ENCODE measurements around the gene ROPN1L.

Gene ROPN1L

DNA sequence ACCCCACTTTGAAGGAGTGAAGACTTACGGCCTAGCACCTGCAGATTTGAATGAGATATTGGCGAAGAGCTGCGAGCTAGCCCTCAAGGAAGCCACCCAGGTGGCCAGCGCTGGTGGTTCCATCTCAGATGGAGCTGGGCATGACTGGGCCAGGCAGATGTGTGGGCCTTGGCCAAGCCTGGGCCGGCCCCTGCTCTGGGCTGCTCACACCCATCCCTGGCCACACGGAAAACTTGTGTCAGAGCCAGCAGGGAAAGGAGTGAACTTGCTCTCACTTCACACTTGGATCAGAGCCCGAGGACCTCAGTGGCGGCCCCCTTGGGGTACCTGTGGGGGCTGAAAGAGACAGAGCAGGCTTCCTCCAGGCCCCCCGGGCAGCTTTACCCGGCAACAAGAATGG is 44.2 kb downstream of the ROPN1L start:
- H3K4me1 ChIP-seq (ENCODE audit: control insufficient read depth, low read length): peaks cover 15% of the 10 kb centered on the region
- H3K27ac ChIP-seq (ENCODE audit: low read depth, low read length): no peak overlapping the region
- no peak overlapping the region for H3K4me3 ChIP-seq (ENCODE audit: low read length)
- H3K9me2 ChIP-seq (replicated peaks; ENCODE audit: control insufficient read depth, low read length): no peaks in the 10 kb centered on the region
- no peaks in the 10 kb centered on the region for H4K20me1 ChIP-seq (ENCODE audit: control insufficient read depth, insufficient read depth, low read depth, low read length)
- TF ChIP-seq, protein P1, sequence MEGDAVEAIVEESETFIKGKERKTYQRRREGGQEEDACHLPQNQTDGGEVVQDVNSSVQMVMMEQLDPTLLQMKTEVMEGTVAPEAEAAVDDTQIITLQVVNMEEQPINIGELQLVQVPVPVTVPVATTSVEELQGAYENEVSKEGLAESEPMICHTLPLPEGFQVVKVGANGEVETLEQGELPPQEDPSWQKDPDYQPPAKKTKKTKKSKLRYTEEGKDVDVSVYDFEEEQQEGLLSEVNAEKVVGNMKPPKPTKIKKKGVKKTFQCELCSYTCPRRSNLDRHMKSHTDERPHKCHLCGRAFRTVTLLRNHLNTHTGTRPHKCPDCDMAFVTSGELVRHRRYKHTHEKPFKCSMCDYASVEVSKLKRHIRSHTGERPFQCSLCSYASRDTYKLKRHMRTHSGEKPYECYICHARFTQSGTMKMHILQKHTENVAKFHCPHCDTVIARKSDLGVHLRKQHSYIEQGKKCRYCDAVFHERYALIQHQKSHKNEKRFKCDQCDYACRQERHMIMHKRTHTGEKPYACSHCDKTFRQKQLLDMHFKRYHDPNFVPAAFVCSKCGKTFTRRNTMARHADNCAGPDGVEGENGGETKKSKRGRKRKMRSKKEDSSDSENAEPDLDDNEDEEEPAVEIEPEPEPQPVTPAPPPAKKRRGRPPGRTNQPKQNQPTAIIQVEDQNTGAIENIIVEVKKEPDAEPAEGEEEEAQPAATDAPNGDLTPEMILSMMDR (IDR thresholded peaks at IDR 0.05; ENCODE audit: low read depth, low read length, poor library complexity, severe bottlenecking): no peak
- TF ChIP-seq EZH2phosphoT487 (IDR thresholded peaks at IDR 0.05; ENCODE audit: borderline replicate concordance, low read length): no peak
- no peaks in the 10 kb centered on the region for H3K9me3 ChIP-seq (ENCODE audit: control insufficient read depth, insufficient read depth, low read length)
- H3K4me2 ChIP-seq (ENCODE audit: low read length): no peak overlapping the region
- no peaks in the 10 kb centered on the region for H3K79me2 ChIP-seq (ENCODE audit: control insufficient read depth, low read length)
- no peaks in the 10 kb centered on the region for H3K36me3 ChIP-seq (ENCODE audit: control insufficient read depth, low read length)
- H3K27me3 ChIP-seq (ENCODE audit: control insufficient read depth, low read length): peaks cover 43% of the 10 kb centered on the region
- H3F3A ChIP-seq (ENCODE audit: control insufficient read depth, insufficient read depth): no peaks in the 10 kb centered on the region

DNA sequence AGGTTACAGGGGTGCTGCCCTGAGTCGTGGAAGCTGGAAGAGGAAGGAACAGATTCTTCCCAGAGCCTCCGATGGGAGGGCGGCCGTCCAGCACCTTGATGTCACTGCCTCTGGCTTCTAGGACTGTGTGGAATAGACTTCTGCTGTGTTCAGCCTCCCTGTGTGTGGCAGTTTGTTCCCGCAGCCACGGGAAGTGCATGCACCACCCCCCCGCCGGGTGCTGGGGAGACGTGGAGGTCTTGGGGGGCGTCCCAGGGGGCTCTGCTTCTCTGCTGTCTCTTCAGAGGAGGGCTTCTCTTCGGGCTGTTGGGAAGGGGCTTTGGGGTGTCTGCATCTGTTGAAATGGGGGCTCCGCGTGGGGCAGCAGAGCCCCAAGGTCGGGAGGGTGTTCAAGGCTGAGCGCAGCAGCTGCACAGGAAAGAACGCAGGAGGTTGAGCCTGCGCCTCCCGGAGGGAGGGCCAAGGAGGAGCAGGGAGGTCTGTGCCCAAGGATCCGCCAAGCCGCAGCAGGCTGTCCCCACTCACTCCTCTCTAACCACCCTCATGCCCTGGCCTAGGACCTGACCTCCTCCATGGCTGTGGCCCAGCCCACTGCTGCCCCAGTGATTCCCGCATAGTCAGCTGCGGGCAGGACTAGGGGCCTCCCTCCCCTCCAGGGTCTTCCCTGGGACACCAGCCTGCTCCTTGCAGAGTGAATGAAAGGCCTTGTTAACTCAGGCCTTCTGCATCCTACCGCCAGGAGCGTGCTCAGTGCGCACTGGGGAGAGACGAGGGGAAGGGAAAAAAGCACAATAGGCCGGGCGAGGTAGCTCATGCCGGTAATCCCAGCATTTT is 45.0 kb downstream of the ROPN1L start:
- TF ChIP-seq, protein P1 (IDR thresholded peaks at IDR 0.05; ENCODE audit: low read depth, low read length, poor library complexity, severe bottlenecking): no peak
- TF ChIP-seq EZH2phosphoT487 (IDR thresholded peaks at IDR 0.05; ENCODE audit: borderline replicate concordance, low read length): no peak
- Histone ChIP-seq H3F3A (ENCODE audit: control insufficient read depth, insufficient read depth) (no peaks in the 10 kb centered on the region), H3K4me3 (ENCODE audit: low read length) (no peak overlapping the region), H3K27me3 (ENCODE audit: control insufficient read depth, low read length) (peaks cover 45% of the 10 kb centered on the region), H3K4me2 (ENCODE audit: low read length) (no peak overlapping the region), H3K27ac (ENCODE audit: low read depth, low read length) (no peak overlapping the region), H4K20me1 (ENCODE audit: control insufficient read depth, insufficient read depth, low read depth, low read length) (no peaks in the 10 kb centered on the region), H3K9me3 (ENCODE audit: control insufficient read depth, insufficient read depth, low read length) (no peaks in the 10 kb centered on the region), H3K9me2 (replicated peaks; ENCODE audit: control insufficient read depth, low read length) (no peaks in the 10 kb centered on the region), H3K79me2 (ENCODE audit: control insufficient read depth, low read length) (no peaks in the 10 kb centered on the region), H3K36me3 (ENCODE audit: control insufficient read depth, low read length) (no peaks in the 10 kb centered on the region), H3K4me1 (ENCODE audit: control insufficient read depth, low read length) (peaks cover 15% of the 10 kb centered on the region)

DNA sequence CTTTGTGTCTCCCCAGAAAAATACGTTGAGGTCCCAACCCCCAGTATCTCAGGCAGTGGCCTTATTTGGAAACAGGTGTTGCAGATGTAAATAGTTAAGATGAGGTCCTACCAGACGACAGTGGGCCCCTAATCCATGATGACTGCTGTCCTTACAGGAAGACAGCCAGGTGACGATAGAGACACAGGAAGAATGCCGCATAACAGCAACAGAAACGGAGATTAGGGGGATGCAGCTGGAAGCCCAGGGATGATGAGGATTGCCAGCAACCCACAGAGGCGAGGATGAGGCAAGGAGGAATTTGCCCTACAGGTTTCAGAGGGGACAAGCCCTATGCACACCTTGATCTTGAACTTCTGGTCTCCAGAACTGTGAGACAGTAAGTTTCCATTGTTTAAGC is 46.5 kb downstream of the ROPN1L start:
- H3K4me3 ChIP-seq (ENCODE audit: low read length): no peak overlapping the region
- peaks cover 15% of the 10 kb centered on the region for H3K4me1 ChIP-seq (ENCODE audit: control insufficient read depth, low read length)
- no peaks in the 10 kb centered on the region for H3K36me3 ChIP-seq (ENCODE audit: control insufficient read depth, low read length)
- H3K27me3 ChIP-seq (ENCODE audit: control insufficient read depth, low read length): peaks cover 45% of the 10 kb centered on the region
- no peak overlapping the region for H3K27ac ChIP-seq (ENCODE audit: low read depth, low read length)
- no peak overlapping the region for H3K4me2 ChIP-seq (ENCODE audit: low read length)
- no peaks in the 10 kb centered on the region for H3F3A ChIP-seq (ENCODE audit: control insufficient read depth, insufficient read depth)
- TF ChIP-seq, protein P1 (IDR thresholded peaks at IDR 0.05; ENCODE audit: low read depth, low read length, poor library complexity, severe bottlenecking): no peak
- no peak for TF ChIP-seq EZH2phosphoT487 (IDR thresholded peaks at IDR 0.05; ENCODE audit: borderline replicate concordance, low read length)
- no peaks in the 10 kb centered on the region for H3K9me2 ChIP-seq (replicated peaks; ENCODE audit: control insufficient read depth, low read length)
- H4K20me1 ChIP-seq (ENCODE audit: control insufficient read depth, insufficient read depth, low read depth, low read length): no peaks in the 10 kb centered on the region
- no peaks in the 10 kb centered on the region for H3K79me2 ChIP-seq (ENCODE audit: control insufficient read depth, low read length)
- no peaks in the 10 kb centered on the region for H3K9me3 ChIP-seq (ENCODE audit: control insufficient read depth, insufficient read depth, low read length)
